CD4-positive, alpha-beta T cell treated with Interleukin-4 for 1 hour (primary cell): Measurements from ENCODE around the gene PDSS2.
"Not testable (repeated sequence)": the region's sequence is repeated elsewhere in the genome, so short reads cannot be mapped to it uniquely, and the experiment has no call there.

Experiments used
- DNase-seq, 2 donors: peaks; one replicate each; pipeline ENCODE4 v3.0.0-alpha.2; 2020 to 2022

PDSS2 gene

DNA sequence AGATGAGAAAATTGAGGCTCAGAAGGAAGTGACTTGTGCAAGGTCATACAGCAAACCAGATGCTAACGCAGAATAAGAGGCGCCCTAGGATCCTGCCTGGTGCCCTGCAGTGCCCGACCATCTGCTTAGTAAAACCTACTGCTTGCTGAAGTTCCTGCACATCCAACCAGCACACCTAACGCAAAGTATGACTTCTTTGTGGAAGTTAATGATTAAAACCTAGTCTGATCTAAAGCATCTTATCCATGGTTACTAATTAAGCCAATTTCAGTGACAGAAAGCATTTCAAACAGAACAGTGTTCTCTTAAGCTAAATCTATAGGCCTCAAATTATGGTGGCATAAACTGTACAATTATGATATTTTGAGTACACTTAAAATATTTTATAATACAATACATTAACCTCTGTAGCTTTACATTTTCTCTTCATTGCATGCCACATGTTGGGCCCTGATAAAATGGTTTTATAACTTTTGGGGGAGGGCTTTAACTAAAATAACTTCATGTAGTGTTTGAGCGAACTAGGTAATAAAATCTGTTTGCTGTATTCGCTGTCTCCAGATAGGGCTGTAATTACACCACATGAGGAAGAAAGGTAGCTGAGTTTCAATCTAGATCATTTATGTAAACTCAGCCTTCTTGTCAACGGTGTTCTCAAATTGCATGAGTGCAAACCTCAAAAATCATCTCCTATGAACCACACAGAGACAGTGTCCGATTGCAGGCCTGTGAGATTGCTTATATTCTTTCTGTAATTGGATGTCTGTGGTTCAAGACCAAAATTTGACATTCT is 306.5 kb downstream of the PDSS2 start:
- no peak for DNase-seq

DNA sequence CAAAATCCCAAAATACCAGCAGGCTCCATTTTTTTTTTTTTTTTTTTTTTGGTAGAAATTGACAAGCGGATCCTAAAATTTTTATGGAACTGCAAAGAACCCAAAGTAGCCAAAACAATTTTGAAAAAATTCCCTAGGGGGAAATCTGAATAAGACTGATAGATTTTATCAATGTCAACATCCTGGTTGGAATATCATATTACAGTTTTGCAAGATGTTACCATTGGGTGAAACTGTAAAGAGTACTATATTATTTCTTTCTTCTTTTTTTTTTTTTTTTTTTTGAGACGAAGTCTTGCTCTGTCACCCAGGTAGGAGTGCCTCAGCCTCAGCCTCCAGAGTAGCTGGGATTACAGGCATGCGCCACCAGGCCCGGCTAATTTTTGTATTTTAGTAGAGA is 314.7 kb downstream of the PDSS2 start:
- DNase-seq: no peak

DNA sequence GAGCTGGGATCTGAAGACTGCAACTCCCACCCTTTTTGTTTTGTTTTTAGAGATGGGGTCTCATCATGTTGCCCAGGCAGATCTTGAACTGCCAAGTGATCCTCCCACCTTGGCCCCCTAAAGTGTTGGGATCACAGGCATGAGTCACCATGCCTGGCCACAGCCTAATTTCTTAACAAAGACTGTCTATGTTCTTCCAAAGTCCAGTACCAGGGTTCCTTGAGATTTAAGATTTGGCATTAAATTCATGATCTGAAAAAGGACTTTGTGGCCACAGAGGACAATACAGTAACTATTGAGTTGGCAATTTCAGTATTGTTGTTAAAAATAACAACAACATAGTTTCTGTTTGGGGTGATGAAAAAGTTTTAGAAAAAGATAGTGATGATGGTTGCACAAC is 315.4 kb downstream of the PDSS2 start:
- no peak for DNase-seq

DNA sequence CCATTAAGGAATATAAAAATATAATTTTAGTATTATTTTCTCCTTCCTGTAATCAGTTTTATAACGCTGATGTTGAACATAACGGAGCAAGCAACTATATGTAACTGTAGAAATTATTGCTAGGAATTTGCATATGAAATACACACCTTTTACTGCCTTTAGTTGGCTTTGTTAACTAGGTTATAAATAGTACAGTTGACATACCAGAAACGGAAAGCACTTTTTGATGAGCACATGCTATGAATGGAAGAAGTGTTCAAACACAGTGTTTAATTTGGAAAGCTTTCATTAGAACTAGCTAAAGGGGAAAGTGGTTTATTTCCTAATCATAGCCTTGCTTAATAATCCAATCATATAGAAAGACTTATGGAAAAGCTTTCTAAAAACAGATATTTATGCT is 318.8 kb downstream of the PDSS2 start:
- DNase-seq: no peak

DNA sequence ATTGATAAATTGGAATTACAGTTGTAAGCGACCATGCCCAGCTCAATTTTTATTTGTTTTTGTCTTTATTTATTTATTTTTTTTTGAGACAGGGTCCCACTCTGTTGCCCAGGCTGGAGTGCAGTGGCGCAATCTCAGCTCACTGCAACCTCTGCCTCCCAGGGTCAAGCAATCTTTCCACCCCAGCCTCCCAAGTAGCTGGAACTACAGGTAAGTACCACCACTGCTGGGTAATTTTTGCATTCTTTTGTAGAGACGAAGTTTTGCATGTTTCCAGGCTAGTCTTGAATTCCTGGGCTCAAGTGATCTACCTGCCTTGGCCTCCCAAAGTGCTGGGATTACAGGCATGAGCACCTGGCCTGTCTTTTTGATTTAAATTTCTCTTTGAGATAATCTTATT is 323.0 kb downstream of the PDSS2 start:
- DNase-seq: not testable (repeated sequence)

DNA sequence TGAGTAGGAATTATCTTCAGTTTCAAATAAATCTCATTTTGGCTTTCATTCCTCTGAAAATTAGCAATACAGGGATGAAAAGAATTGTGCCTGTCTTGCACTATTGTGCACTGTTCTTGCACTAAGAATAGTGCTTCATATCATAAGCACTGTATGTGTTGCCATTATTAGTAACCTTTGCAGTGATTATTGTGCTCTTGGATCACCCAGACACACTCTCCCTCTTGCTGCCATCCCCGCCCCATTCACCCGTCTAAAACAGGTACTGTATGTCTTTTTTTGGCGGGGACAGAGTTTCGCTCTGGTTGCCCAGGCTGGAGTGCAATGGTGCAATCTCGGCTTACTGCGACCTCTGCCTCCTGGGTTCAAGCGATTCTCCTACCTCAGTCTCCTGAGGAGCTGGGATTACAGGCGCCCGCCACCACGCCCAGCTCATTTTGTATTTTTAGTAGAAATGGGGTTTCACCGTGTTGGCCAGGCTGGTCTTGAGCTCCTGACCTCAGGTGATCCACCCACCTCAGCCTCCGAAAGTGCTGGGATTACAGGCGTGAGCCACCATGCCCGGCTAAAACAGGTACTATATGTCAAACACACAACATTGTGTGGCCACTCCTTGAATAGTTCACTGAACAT is 324.2 kb downstream of the PDSS2 start:
- DNase-seq: not testable (repeated sequence)

DNA sequence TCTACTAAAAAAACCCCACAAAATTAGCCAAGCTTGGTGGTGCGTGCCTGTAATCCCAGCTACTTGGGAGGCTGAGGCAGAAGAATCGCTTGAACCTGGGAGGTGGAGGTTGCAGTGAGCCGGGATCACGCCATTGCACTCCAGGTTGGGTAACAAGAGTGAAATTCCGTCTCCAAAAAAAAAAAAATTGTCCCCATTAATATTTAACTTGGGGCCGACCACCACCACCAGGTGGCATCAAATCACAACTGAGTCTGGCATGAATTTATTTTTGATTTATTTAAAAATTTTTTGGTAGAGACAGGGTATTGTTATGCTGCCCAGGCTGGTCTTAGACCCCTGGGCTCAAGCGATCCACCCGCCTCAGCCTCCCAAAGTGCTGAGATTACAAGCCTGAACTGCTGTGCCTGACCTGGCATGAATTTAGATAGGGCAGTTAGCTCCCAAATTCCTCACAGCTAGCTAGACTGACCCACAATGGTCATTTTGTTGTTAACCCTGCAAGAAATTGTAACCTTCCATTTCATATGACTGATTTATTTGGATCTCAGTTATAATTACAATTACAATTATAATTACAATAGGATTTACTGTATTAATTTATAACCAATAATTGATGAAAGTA is 326.9 kb downstream of the PDSS2 start:
- peak in 1 of 2 donors; percentile 22 for DNase-seq

DNA sequence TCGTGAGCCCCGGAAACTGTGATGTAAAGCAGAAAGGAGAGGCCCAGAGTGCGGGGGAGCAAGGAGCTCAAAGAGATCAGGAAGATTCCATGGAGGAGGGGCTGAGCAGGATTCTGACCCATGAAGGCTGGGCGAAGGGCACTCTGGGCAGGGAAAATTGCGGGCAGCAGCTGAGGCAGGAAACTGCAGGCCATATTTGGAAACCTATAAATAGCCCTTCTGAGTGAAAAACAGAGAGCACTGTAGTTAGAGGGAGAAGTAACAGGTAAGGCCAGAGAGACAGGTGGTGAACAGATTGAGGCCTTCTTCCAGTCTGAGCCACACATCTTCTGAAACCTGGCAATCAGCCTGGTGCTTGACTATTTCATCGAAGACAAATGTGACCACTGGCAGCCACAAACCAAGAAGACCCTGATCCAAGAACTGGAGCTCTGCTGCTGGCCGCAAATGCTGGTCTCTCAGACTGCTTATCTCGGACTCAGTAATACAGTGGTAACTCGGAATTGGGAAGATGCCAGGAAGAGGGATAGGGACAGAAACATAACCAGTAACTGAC is 329.9 kb downstream of the PDSS2 start:
- DNase-seq: no peak

DNA sequence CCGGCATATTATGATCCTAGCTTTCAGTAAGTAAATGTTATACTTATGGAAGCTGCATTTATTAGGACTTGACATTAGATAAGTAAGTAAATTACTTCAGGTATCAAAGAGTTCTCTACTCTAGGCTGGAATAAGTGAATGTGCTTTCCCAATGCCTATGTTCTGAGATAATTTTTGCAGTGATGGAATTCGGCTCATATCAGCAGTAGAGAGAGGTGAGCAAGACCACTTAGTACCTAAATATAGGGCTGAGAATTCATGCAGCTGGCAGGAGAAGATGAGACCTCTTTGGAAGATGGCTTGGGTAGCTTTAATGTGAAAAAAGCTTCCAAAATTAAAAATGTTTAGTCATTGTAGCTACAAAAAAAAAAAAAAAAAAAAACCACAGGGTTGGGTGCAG is 330.8 kb downstream of the PDSS2 start:
- no peak for DNase-seq

DNA sequence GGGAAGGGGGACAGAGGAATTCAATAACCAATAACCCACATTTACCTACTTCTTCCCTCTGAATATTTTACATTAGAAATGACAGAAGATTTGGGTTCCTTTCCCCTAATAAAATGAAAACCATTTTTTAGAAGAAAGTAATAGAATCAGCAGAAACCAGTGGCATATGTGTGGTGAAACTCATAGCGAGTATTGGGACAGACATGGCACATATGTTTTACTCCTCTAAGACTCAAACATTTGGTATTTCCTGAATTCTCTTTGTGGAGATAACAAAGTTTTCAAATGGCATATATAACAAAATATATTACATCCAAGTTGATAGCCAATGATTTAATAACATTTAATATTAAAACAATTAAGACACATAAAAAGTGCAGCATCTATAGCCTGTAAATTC is 331.2 kb downstream of the PDSS2 start:
- no peak for DNase-seq

DNA sequence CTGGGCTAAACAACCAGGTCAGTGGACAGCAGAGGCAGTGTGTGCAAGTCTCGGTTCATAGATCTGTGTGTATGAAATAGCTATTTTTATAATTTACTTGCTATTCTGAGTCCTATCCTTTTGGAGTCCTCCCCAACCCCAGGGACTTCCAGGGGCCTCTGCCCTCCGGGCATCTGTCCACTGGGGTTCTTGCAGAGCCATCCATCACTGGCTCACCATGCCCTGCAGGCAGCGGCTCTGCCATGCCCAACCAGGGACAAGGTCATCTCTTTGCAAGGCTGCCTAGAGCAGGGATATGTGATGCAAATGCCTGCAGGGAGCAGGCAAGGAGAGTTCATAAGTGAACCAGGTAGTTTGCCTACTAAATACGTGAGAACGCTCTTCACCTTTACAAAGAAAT is 333.6 kb downstream of the PDSS2 start:
- DNase-seq: no peak

DNA sequence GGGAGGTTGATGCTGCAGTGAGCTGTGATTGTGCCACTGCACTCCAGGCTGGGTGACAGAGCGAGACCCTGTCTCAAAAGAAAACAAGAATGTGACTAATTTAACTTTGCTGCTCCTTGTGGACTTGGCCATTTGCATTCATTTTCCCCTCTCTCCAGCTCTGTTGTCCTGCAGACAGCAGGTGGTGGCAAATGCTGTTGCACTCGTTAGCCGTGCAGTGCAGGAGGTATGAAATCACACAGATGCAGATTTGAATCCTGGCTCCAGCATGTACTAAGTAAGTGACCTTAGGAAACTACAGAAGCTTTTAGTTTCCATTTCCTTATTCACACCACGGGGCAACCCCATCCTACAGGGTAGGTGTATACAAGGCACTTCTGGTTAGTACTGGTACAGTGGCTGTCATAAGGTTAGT is 334.4 kb downstream of the PDSS2 start:
- no peak for DNase-seq

DNA sequence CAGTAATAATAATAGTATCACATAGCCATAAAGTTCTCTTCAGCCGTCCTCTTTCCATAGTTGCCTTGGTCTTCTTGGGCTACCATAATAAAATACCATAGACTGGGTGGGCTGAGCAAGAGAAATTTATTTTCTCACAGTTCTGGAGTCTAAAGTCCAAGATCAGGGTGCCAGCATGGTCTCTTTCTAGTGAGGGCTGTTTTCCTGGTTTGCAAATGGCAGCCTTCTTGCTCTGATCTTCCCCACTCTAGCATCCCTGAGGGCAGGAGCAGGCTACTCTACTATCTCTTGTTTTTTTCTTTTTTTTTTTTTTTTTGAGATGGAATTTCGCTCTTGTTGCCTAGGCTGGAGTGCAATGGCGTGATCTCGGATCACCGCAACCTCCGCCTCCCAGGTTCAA is 335.9 kb downstream of the PDSS2 start:
- DNase-seq: no peak

DNA sequence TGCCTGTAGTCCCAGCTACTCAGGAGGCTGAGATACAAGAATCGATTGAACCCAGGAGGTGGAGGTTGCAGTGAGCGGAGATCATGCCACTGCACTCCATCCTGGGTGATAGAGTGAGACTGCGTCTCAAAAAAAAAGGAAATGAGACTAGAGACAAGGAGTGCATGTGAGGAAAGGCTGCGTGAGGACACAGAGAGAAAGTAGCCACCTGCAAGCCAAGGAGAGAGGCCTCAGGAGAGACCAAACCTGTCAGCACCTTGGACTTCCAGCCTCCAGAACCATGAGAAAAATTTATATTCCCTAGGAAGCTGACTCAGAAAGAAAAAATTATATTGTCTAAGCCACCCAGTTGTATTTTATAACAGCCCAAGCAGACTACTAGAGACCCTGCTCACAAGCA is 336.6 kb downstream of the PDSS2 start:
- no peak for DNase-seq

DNA sequence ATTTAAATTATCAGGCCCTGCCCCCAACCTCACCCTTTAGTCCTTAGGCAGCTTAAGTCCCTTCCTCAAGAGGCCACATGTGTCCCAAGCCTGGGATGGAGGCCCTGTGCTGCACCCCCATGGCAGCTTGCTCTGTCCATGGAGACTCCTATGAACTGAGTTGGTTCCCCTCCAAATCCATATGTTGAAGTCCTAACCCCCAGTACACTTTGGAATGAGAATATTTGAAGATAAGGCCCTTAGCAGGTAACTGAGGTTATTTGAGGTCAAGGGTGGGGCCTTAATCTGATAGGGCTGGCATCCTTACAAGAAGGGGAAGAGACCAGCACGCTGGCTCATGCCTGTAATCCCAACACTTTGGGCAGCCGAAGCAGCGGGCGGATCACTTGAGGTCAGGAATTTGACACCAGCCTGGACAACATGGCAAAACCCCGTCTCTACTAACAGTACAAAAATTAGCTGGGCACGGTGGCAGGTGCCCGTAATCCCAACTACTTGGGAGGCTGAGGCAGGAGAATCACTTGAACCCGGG is 337.3 kb downstream of the PDSS2 start:
- DNase-seq: no peak

DNA sequence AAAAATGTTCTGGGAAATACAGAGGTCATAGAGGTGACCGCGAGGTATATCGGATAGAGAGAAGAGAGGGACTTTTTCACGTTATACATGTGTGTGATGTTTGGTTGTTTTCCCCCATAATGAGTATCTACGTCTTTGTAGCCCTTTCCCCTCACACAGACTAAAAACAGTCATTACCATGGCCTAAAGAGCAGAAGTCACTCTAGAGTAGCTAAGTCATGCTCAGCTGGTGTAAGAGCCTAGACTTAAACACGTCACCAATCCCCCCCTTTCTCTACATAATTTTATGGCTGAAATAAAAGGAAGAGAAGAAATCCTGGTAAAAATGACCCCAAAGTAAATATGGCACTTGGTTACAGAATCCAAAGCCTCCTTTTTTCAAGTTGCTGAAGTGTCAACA is 338.1 kb downstream of the PDSS2 start:
- no peak for DNase-seq

DNA sequence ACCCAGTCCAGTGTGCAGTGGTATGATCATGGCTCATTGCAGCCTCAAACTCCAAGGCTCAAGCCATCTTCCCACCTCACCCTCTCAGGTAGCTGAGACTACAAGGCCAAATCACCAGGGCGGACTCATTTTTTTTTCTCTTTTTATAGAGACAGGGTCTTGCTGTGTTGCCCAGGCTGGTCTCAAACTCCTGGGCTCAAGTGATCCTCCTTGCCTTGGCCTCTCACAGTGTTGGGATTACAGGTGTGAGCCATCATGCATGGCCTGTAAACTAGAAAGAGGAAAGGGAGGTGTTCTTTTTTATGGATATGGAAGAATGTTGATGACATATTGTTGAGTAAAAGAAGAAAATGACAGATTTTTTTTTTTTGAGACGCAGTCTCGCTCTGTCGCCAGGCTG is 339.0 kb downstream of the PDSS2 start:
- DNase-seq: no peak

DNA sequence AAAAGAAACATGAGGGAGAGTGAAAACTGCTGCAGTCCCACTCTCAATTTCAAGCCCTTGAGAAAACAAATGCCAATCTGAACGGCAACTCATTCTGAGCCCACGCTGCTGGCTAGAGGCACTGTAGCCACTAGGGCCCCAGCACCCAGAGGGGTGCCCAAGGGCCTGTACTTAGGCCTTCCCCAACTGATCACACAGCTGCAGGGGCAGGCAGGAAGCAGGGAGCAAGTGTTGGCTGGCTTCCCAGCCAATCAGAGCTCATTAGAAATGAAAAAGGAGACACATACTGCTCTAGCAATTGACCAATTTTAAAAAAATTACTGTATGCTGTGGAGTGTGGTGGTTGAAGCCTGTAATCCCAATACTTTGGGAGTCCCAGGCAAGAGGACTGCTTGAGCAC is 340.4 kb downstream of the PDSS2 start:
- no peak for DNase-seq

DNA sequence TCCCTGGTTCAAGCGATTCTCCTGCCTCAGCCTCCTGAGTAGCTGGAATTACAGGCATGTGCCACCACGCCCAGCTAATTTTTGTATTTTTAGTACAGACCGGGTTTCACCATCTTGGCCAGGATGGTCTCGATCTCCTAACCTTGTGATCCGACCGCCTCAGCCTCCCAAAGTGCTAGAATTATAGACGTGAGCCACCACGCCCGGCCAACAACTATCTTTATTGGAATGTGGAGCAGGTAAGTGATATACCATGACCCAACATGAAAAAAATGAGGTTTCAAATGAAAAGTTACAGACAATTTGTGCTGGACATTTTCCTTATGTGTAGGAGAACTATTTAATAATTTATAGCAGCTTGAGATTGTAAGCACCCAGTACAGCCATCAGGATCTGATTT is 340.8 kb downstream of the PDSS2 start:
- DNase-seq: not testable (repeated sequence)

DNA sequence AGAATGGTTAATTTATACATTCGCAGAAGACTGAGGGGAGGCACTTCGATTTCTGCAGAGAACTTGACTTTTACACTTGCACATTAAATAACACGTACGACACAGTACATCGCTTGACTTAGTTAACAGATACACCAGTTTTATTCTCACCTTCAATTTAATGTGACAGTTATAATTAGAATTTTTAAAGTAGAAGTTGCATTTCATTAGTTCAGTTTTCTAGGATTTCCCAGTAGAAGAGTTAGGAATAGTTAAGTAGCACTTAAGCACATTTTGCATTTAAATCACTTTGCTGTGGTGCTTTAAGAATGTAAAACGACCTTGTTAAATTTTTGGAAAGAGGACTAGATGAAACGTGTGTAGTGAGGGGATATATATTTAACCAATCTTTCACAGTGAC is 342.4 kb downstream of the PDSS2 start:
- DNase-seq: no peak

DNA sequence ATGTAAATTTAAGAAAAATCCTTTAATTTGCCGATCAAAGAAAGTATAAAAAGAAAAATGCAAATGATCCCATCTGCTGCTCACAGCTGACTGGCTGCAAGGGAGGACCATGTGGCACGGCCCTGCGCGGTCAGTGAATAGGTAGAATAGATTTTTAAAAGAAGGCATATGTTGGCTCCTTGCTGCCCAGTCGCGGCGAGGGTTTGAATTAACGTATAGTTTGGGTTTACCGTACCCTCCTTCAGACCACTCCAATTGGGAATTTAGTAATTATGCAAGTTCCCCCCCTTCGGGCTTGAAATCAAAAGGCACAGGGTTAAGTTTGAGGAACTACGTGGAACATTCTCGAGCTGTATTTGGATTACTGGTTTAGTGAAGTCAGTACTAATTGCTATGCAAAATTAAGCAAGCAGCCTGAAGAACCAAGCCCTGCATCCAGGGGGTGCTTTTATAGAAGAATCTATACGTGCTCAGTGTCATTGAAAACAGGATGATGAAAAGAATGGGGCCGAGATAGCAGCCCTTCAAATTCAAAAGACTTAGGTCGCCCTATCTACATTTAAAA is 343.0 kb downstream of the PDSS2 start:
- peak; percentile 8 to 19 for DNase-seq

DNA sequence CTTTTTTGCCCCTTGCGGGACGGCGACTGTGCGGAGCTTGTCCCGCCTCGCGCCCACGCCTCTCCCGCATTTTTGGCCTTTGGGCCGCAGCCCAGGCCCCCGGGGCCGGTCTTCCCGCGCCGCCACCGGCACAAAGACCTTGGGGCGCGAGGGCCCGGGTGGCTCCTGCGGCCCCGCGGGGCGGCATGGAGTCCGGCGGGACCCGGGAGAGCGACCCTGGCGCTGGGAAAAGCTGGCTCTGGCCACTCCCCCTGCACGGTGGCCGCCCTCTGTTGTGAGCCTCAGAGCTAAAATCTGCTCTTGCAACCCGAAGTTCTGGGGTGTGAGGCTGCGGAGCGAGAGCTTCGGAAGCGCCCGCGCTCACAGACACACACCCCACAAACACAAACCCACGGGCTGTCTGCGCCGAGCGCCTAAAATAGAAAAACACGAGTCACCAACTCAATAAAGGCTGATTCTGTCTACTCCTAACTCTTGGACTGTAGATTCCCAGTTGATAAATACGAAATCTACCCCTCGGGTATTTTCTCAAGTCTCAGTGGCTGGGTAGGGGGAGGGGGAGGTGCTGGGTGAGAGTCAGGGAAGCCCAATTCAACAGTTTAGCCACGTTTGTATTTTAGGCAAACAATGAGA is 343.6 kb downstream of the PDSS2 start:
- peak in 1 of 2 donors; percentile 14 for DNase-seq
